NCI-H2227 (cell line): ENCODE data around the gene MSI2.
A peak's percentile ranks its signal among the peaks of the same experiment; 100 is the strongest.

ENCODE experiments used
- DNase-seq: peaks from one replicate; lab custom pipeline; 2025; ENCODE audit not compliant: unreplicated experiment; lab: John Stamatoyannopoulos, UW

The MSI2 gene

GRCh38 chr17:57601143-57601735 lies 344.9 kb downstream of the MSI2 start:
- no peak for DNase-seq

- DNase-seq, result no peak
Observed at GRCh38 chr17:57602896-57603295, 346.6 kb downstream of the MSI2 start.

- DNase-seq, result no peak
Observed at GRCh38 chr17:57603546-57603945, 347.2 kb downstream of the MSI2 start.

GRCh38 chr17:57603978-57604377 lies 347.7 kb downstream of the MSI2 start:
- no peak for DNase-seq

GRCh38 chr17:57604771-57605674 lies 348.7 kb downstream of the MSI2 start:
- peak; percentile 79 for DNase-seq

- peak; percentile 50 for DNase-seq
Observed at GRCh38 chr17:57605675-57606105, 349.4 kb downstream of the MSI2 start.

- no peak for DNase-seq
Observed at GRCh38 chr17:57606111-57606875, 350.0 kb downstream of the MSI2 start.

- DNase-seq, result no peak
Observed at GRCh38 chr17:57607553-57608120, 351.3 kb downstream of the MSI2 start.

GRCh38 chr17:57608369-57609124 lies 352.2 kb downstream of the MSI2 start:
- DNase-seq, result no peak

- no peak for DNase-seq
Observed at GRCh38 chr17:57609125-57609877, 353.0 kb downstream of the MSI2 start.

- DNase-seq, result no peak
Observed at GRCh38 chr17:57609878-57610270, 353.6 kb downstream of the MSI2 start.

- DNase-seq, result peak; percentile 60
Observed at GRCh38 chr17:57612202-57613071, 356.1 kb downstream of the MSI2 start.

- DNase-seq, result no peak
Observed at GRCh38 chr17:57614742-57615141, 358.4 kb downstream of the MSI2 start.

- no peak for DNase-seq
Observed at GRCh38 chr17:57615836-57616757, 359.8 kb downstream of the MSI2 start.

GRCh38 chr17:57617218-57617617 lies 360.9 kb downstream of the MSI2 start:
- DNase-seq, result no peak

- DNase-seq, result no peak
Observed at GRCh38 chr17:57619061-57619937, 363.0 kb downstream of the MSI2 start.

GRCh38 chr17:57620576-57620975 lies 364.3 kb downstream of the MSI2 start:
- DNase-seq, result no peak
